Stomach (tissue), 9 donors: Measurements from ENCODE around the gene THY1. TPM values are rescaled to one million over a fixed set of nuclear protein-coding genes. Genes with fewer than 3 reads are reported as not detected.
A peak's percentile ranks its signal among the peaks of the same experiment; 100 is the strongest.
"Not testable (repeated sequence)": the region's sequence is repeated elsewhere in the genome, so short reads cannot be mapped to it uniquely, and the experiment has no call there.

ENCODE experiments used
- DNase-seq, 2 donors: peaks; one replicate each; pipeline versions ENCODE4 v3.0.0 to v3.0.0-alpha.2; 2013 to 2019
- H3K27ac ChIP-seq, 5 donors: fragments of 200-600 bp in 4 of 5; sonication (generic) in 4 of 5; one replicate each; pipeline ENCODE4 v1.5.1; 2013 to 2019; ENCODE audit warnings: mild to moderate bottlenecking in 1 of 5, moderate library complexity in 1 of 5
- H3K27me3 ChIP-seq, 3 donors: fragments of 200-600 bp; sonication (generic); one replicate each; pipeline ENCODE4 v1.5.1; 2017 to 2019; ENCODE audit warnings: mixed run types in 1 of 3
- H3K36me3 ChIP-seq, 4 donors: fragments of 200-600 bp; sonication (generic); 1 replicate in 3 of 4; 2 replicates in 1 of 4; pipeline ENCODE4 v1.5.1; 2016 to 2019
- H3K4me1 ChIP-seq, 4 donors: fragments of 200-600 bp; sonication (generic); one replicate each; pipeline ENCODE4 v1.5.1; 2016 to 2019
- H3K4me3 ChIP-seq, 4 donors: fragments of 200-600 bp; sonication (generic) in 3 of 4; one replicate each; pipeline ENCODE4 v1.5.1; 2016 to 2019; ENCODE audit warnings: mild to moderate bottlenecking in 1 of 4
- H3K9me3 ChIP-seq, 4 donors: fragments of 200-600 bp; sonication (generic); one replicate each; pipeline ENCODE4 v1.5.1; 2016 to 2019
- EP300 ChIP-seq: sonication (generic); formaldehyde crosslinking; IDR thresholded peaks from one replicate; pipeline ENCODE4 v1.6.1; 2017; ENCODE audit warnings: antibody characterized with exemption
- POLR2A ChIP-seq, 4 donors: fragments of 450-650 bp; IDR thresholded peaks; one replicate each; pipeline ENCODE4 v1.6.1; 2016; ENCODE audit warnings: antibody characterized with exemption in 4 of 4, control low read depth in 2 of 4, mild to moderate bottlenecking in 1 of 4, moderate library complexity in 1 of 4
- POLR2AphosphoS5 ChIP-seq, 3 donors: sonication (generic); formaldehyde crosslinking; IDR thresholded peaks; one replicate each; pipeline ENCODE4 v1.6.1; 2016; ENCODE audit warnings: antibody characterized with exemption in 3 of 3
- WGBS, 5 donors: extraction: QIAGEN DNeasy Blood & Tissue Kit in 3 of 5; methylation state at CpG; one replicate each; pipeline versions ENCODE4 v1.1.5 to v1.1.7; 2013 to 2018; 5-methylcytosine and 5-hydroxymethylcytosine counted together
- intact Hi-C: fragments of 100-400 bp; cut with DNase I; formaldehyde crosslinking; loops from one replicate; pipeline ENCODE4 v1.15.1; 2023; ENCODE audit warnings: low total_unique reads
- polyA plus RNA-seq, 3 donors: library from polyadenylated mRNA; stranded (reverse); fragments of 200-250 nt; gene quantifications; one replicate each; pipeline ENCODE4 v1.2.3, GENCODE V29; 2013
- total RNA-seq, 5 donors: library from RNA; depleted of rRNA; stranded (reverse); fragments of >200 nt; gene quantifications; one replicate each; pipeline versions ENCODE4 v1.1.0 to v1.2.3, GENCODE V29; 2014 to 2016
- TF ChIP-seq, protein P1 (sequence below), 7 experiments: fragments of 450-650 bp in 4 of 7; fragments of 200-600 bp in 3 of 7; sonication (generic) in 3 of 7; IDR thresholded peaks; one replicate each; pipeline ENCODE4 v1.5.1; 2016 to 2019; ENCODE audit warnings: antibody characterized with exemption in 7 of 7, control low read depth in 2 of 7, mild to moderate bottlenecking in 1 of 7
- donor health status: healthy with polysubstance abuse.
- donor health status: Bipolar disorder and iron deficiency.
- donor health status: healthy.

Gene THY1
- total and polyA plus RNA-seq, 8 donors: 1.2 to 13.7 (median 7.9) TPM

DNA sequence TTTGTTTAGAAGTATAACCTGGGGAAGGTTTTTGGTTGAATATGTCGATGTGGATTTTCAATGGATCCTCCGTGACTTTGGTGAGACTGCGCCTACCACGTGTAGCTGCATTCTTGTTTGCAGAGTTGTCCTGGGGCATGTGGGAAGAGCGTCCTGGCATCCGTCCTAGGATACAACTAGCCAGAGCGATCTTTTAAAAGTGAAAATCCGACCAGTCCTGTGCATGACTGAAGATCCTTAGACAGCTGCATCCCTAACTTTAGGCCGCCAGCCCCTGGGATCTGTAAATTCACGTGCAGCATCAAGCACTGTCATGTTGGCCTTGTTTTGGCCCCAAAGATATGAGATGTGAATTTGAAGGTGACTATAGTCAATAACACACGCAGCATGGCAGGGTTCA is 22.4 kb upstream of the THY1 start:
- intact Hi-C loops: no loop called here
- Histone ChIP-seq H3K36me3 (no peaks in the 10 kb centered on the region), H3K27ac (peak overlapping the region in 1 of 5 donors; percentile 4), H3K9me3 (no peaks in the 10 kb centered on the region), H3K4me3 (no peak overlapping the region), H3K27me3 (no peaks in the 10 kb centered on the region), H3K4me1 (peaks cover 0 to 3% (median 0%) of the 10 kb centered on the region in 4 donors)
- no peak for TF ChIP-seq POLR2AphosphoS5 (IDR thresholded peaks at IDR 0.05)
- TF ChIP-seq POLR2A (IDR thresholded peaks at IDR 0.05): no peak
- TF ChIP-seq EP300: no peak
- TF ChIP-seq, protein P1, sequence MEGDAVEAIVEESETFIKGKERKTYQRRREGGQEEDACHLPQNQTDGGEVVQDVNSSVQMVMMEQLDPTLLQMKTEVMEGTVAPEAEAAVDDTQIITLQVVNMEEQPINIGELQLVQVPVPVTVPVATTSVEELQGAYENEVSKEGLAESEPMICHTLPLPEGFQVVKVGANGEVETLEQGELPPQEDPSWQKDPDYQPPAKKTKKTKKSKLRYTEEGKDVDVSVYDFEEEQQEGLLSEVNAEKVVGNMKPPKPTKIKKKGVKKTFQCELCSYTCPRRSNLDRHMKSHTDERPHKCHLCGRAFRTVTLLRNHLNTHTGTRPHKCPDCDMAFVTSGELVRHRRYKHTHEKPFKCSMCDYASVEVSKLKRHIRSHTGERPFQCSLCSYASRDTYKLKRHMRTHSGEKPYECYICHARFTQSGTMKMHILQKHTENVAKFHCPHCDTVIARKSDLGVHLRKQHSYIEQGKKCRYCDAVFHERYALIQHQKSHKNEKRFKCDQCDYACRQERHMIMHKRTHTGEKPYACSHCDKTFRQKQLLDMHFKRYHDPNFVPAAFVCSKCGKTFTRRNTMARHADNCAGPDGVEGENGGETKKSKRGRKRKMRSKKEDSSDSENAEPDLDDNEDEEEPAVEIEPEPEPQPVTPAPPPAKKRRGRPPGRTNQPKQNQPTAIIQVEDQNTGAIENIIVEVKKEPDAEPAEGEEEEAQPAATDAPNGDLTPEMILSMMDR (IDR thresholded peaks at IDR 0.05): no peak
- 72 to 86% (median 80%) methylated on average over 8 to 11 of the region's 11 CpGs for WGBS, 5 donors
- DNase-seq: no peak

DNA sequence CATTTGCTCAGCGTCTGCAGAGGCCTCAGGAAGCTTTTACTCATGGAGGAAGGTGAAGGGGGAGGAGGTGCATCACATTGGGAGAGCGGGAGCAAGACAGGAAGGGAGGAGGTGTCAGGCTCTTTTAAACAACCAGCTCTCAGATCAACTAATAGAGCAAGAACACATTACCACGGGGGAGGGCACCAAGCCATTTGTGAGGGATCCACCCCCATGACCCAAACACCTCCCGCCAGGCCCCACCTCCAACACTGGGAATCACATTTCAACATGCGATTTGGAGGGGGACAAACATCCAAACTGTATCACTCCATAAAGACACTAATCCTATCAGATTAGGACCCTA is 18.9 kb upstream of the THY1 start:
- H3K4me1 ChIP-seq: peaks cover 0 to 3% (median 0%) of the 10 kb centered on the region in 4 donors
- TF ChIP-seq, protein P1 (IDR thresholded peaks at IDR 0.05): no peak
- TF ChIP-seq EP300: no peak
- TF ChIP-seq POLR2A (IDR thresholded peaks at IDR 0.05): no peak
- no peak for TF ChIP-seq POLR2AphosphoS5 (IDR thresholded peaks at IDR 0.05)
- DNase-seq: no peak
- intact Hi-C loops: no loop called here
- no peaks in the 10 kb centered on the region for H3K9me3 ChIP-seq
- H3K27me3 ChIP-seq: no peaks in the 10 kb centered on the region
- H3K36me3 ChIP-seq: no peaks in the 10 kb centered on the region
- WGBS, 5 donors: 48 to 69% (median 62%) methylated on average over 5 of the region's 5 CpGs
- no peak overlapping the region for H3K4me3 ChIP-seq
- no peak overlapping the region for H3K27ac ChIP-seq

DNA sequence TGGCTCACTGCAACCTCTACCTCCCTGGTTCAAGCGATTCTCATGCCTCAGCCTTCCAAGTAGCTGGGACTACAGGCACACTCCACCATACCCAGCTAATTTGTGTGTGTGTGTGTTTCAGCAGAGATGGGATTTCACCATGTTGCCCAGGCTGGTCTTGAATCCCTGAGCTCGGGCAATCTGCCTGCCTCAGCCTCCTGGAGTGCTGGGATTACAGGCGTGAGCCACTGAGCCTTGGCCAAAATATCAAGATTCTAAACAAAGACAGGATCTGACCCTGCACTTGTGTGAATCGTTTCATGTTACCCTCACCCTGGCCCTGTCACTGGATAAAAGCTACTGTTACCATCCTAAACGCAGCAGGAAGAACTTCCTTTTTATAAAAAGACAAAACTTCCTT is 15.6 kb upstream of the THY1 start:
- H3K4me3 ChIP-seq: no peak overlapping the region
- H3K4me1 ChIP-seq: peaks cover 0 to 3% (median 0%) of the 10 kb centered on the region in 4 donors
- DNase-seq: no peak
- TF ChIP-seq POLR2AphosphoS5 (IDR thresholded peaks at IDR 0.05) (no peak), EP300 (no peak), POLR2A (IDR thresholded peaks at IDR 0.05) (no peak)
- TF ChIP-seq, protein P1 (IDR thresholded peaks at IDR 0.05): no peak
- WGBS, 5 donors: 39 to 53% (median 44%) methylated on average over 5 of the region's 5 CpGs
- H3K36me3 ChIP-seq: no peaks in the 10 kb centered on the region
- H3K27me3 ChIP-seq: no peaks in the 10 kb centered on the region
- intact Hi-C loops: no loop called here
- H3K27ac ChIP-seq: no peak overlapping the region
- H3K9me3 ChIP-seq: no peaks in the 10 kb centered on the region

DNA sequence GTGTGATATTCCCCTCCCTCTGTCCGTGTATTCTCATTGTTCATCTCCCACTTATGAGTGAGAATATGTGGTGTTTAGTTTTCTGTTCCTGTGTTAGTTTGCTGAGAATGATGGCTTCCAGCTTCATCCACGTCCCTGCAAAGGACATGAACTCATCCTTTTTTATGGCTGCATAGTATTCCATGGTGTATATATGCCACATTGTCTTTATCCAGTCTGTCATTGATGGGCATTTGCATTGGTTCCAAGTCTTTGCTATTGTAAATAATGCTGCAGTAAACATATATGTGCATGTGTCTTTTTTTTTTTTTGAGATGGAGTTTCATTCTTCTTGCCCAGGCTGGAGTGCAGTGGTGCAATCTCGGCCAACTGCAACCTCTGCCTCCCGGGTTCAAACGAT is 14.5 kb upstream of the THY1 start:
- H3K27me3 ChIP-seq, H3K9me3 ChIP-seq, intact Hi-C loops, H3K27ac ChIP-seq, H3K4me3 ChIP-seq, H3K36me3 ChIP-seq, DNase-seq: not testable (repeated sequence)
- WGBS, 5 donors: 82 to 93% (median 89%) methylated on average over 5 of the region's 5 CpGs
- peaks cover 0 to 11% (median 7%) of the 10 kb centered on the region in 4 donors for H3K4me1 ChIP-seq

DNA sequence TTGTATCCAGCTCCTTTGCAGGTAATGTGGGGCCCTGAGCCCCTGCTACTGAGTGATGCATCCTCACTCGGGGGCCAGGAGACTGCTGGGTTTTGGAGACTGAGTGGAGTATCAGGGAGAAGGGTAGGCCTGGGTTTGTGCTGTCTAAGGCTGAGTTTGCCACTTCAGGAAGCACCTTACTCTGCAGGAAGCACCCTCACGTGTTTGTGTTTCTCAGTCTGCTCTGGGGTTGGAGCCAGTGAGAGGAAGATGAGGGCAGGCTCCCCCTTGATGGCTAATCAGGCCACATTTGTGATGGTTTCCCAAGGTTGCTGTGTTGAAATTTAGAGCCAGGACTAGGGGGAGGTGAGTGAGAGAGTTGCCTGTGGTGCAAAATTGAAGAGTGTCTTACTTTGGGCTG is 13.7 kb upstream of the THY1 start:
- H3K36me3 ChIP-seq: no peaks in the 10 kb centered on the region
- H3K4me3 ChIP-seq: no peak overlapping the region
- no peak overlapping the region for H3K27ac ChIP-seq
- TF ChIP-seq, protein P1 (IDR thresholded peaks at IDR 0.05): no peak
- no peak for TF ChIP-seq POLR2A (IDR thresholded peaks at IDR 0.05)
- no peak for TF ChIP-seq POLR2AphosphoS5 (IDR thresholded peaks at IDR 0.05)
- TF ChIP-seq EP300: no peak
- peaks cover 0 to 7% (median 0%) of the 10 kb centered on the region in 3 donors for H3K27me3 ChIP-seq
- 62 to 86% (median 75%) methylated on average over 2 of the region's 2 CpGs for WGBS, 5 donors
- H3K9me3 ChIP-seq: no peaks in the 10 kb centered on the region
- no peak for DNase-seq
- peaks cover 0 to 18% (median 9%) of the 10 kb centered on the region in 4 donors for H3K4me1 ChIP-seq
- intact Hi-C loops: no loop called here
